ENCODE measurements around the gene MRPS9.

MRPS9 gene

GRCh38 chr2:105140240-105140568 lies 102.3 kb downstream of the MRPS9 start:
- Histone ChIP-seq H3K79me2 (ENCODE audit: low read length) (no peaks in the 10 kb centered on the region), H2AFZ (ENCODE audit: low read depth, low read length) (no peak overlapping the region), H3K27me3 (ENCODE audit: low read depth, low read length) (peaks cover 19% of the 10 kb centered on the region), H4K20me1 (ENCODE audit: insufficient read depth, low read length) (no peaks in the 10 kb centered on the region), H3K4me1 (ENCODE audit: low read length) (peaks cover 16% of the 10 kb centered on the region), H3K27ac (ENCODE audit: low read length) (no peak overlapping the region), H3K4me2 (ENCODE audit: low read length) (no peak overlapping the region), H3K4me3 (ENCODE audit: low read length) (no peak overlapping the region), H3K9ac (ENCODE audit: low read length) (no peak overlapping the region), H3K9me3 (ENCODE audit: insufficient read depth, low read length) (no peaks in the 10 kb centered on the region), H3K36me3 (replicated peaks; ENCODE audit: low read depth, low read length) (no peaks in the 10 kb centered on the region)
- TF ChIP-seq, protein P1, sequence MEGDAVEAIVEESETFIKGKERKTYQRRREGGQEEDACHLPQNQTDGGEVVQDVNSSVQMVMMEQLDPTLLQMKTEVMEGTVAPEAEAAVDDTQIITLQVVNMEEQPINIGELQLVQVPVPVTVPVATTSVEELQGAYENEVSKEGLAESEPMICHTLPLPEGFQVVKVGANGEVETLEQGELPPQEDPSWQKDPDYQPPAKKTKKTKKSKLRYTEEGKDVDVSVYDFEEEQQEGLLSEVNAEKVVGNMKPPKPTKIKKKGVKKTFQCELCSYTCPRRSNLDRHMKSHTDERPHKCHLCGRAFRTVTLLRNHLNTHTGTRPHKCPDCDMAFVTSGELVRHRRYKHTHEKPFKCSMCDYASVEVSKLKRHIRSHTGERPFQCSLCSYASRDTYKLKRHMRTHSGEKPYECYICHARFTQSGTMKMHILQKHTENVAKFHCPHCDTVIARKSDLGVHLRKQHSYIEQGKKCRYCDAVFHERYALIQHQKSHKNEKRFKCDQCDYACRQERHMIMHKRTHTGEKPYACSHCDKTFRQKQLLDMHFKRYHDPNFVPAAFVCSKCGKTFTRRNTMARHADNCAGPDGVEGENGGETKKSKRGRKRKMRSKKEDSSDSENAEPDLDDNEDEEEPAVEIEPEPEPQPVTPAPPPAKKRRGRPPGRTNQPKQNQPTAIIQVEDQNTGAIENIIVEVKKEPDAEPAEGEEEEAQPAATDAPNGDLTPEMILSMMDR (IDR thresholded peaks at IDR 0.05; ENCODE audit: low read depth, low read length), result no peak
- TF ChIP-seq EZH2phosphoT487 (IDR thresholded peaks at IDR 0.05; ENCODE audit: low read depth), result no peak

DNA sequence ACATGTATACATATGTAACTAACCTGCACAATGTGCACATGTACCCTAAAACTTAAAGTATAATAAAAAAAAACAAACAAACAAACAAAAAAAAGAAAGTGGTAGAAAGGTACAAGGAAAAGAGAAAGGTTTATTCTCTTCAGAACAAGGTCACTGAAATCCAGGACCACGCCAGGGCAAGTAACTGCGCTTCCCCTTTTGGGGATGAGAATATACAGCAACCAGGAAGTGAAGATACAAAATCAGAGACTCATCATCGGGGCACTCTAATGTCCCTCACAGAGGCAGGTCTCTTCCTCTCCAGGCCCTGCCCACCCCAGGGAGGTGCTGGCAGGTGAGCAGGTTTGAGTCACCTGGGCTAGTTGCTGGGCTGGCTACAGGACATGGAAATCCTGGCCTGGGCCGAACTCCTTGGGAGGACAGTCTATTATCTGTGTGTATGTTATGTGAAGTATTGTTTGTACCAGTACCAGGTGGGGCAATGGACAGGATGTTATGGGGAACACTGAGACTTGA lies 103.3 kb downstream of the MRPS9 start:
- Histone ChIP-seq H3K4me2 (ENCODE audit: low read length) (no peak overlapping the region), H3K9ac (ENCODE audit: low read length) (no peak overlapping the region), H3K36me3 (replicated peaks; ENCODE audit: low read depth, low read length) (no peaks in the 10 kb centered on the region), H4K20me1 (ENCODE audit: insufficient read depth, low read length) (no peaks in the 10 kb centered on the region), H3K27me3 (ENCODE audit: low read depth, low read length) (peaks cover 14% of the 10 kb centered on the region; the same call in 1 of the 2 replicates), H2AFZ (ENCODE audit: low read depth, low read length) (no peak overlapping the region), H3K27ac (ENCODE audit: low read length) (no peak overlapping the region), H3K4me3 (ENCODE audit: low read length) (no peak overlapping the region), H3K9me3 (ENCODE audit: insufficient read depth, low read length) (no peaks in the 10 kb centered on the region), H3K79me2 (ENCODE audit: low read length) (no peaks in the 10 kb centered on the region), H3K4me1 (ENCODE audit: low read length) (peaks cover 24% of the 10 kb centered on the region)
- no peak for TF ChIP-seq EZH2phosphoT487 (IDR thresholded peaks at IDR 0.05; ENCODE audit: low read depth)
- TF ChIP-seq, protein P1 (IDR thresholded peaks at IDR 0.05; ENCODE audit: low read depth, low read length), result no peak

DNA sequence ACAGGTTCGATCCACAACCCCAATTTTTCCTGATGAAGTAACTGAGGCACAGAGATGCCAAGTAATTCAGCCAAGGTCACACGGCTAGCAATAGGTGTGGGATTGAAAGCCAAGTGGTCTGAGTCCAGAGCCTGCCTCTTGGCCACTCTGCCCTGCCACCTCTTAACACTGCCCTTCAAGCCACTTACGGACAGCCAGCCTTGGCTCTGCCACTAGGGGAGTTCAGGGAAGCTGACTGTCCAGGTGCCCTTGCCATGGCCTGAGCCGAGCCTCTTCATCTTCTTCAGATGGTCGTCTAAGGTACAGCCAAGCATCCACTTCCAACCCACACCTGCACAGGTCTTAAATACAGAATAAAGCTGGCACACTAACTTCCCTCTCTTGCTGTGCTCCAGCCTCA lies 104.4 kb downstream of the MRPS9 start:
- no peak overlapping the region for H3K9ac ChIP-seq (ENCODE audit: low read length)
- no peaks in the 10 kb centered on the region for H3K9me3 ChIP-seq (ENCODE audit: insufficient read depth, low read length)
- no peak overlapping the region for H3K4me2 ChIP-seq (ENCODE audit: low read length)
- H4K20me1 ChIP-seq (ENCODE audit: insufficient read depth, low read length), result no peaks in the 10 kb centered on the region
- H3K27me3 ChIP-seq (ENCODE audit: low read depth, low read length), result peaks cover 14% of the 10 kb centered on the region; the same call in 1 of the 2 replicates
- no peak overlapping the region for H3K27ac ChIP-seq (ENCODE audit: low read length)
- peaks cover 24% of the 10 kb centered on the region for H3K4me1 ChIP-seq (ENCODE audit: low read length)
- H3K4me3 ChIP-seq (ENCODE audit: low read length), result no peak overlapping the region
- H3K79me2 ChIP-seq (ENCODE audit: low read length), result no peaks in the 10 kb centered on the region
- no peak overlapping the region for H2AFZ ChIP-seq (ENCODE audit: low read depth, low read length)
- TF ChIP-seq, protein P1 (IDR thresholded peaks at IDR 0.05; ENCODE audit: low read depth, low read length), result no peak
- TF ChIP-seq EZH2phosphoT487 (IDR thresholded peaks at IDR 0.05; ENCODE audit: low read depth), result no peak
- no peaks in the 10 kb centered on the region for H3K36me3 ChIP-seq (replicated peaks; ENCODE audit: low read depth, low read length)

DNA sequence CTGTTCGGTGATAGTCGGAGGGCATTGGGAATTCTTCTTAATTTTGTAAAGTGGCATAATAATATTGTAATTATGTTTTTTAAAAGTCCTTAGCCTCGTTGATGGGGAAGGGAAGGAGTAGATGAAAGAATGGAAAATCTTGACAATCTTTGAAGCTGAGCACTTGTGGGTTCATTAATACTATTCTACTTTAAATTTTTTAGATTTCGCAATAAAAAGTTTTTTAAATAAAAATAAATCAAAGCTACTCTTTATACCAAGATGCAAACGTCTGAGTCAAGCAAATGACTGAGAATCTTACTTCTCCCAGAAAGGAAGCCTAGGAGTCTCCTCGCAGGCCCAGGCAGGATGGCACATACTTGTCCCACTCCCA lies 105.2 kb downstream of the MRPS9 start:
- Histone ChIP-seq H3K9ac (ENCODE audit: low read length) (peak overlapping the region; percentile 38; the same call in 1 of the 2 replicates), H3K4me1 (ENCODE audit: low read length) (peaks cover 24% of the 10 kb centered on the region), H4K20me1 (ENCODE audit: insufficient read depth, low read length) (no peaks in the 10 kb centered on the region), H3K27ac (ENCODE audit: low read length) (no peak overlapping the region), H2AFZ (ENCODE audit: low read depth, low read length) (no peak overlapping the region; the same call in 1 of the 2 replicates), H3K4me3 (ENCODE audit: low read length) (peak overlapping the region; percentile 79), H3K9me3 (ENCODE audit: insufficient read depth, low read length) (no peaks in the 10 kb centered on the region), H3K79me2 (ENCODE audit: low read length) (no peaks in the 10 kb centered on the region), H3K27me3 (ENCODE audit: low read depth, low read length) (peaks cover 21% of the 10 kb centered on the region; the same call in 1 of the 2 replicates), H3K36me3 (replicated peaks; ENCODE audit: low read depth, low read length) (no peaks in the 10 kb centered on the region), H3K4me2 (ENCODE audit: low read length) (peak overlapping the region; percentile 92)
- TF ChIP-seq, protein P1 (IDR thresholded peaks at IDR 0.05; ENCODE audit: low read depth, low read length), result no peak
- TF ChIP-seq EZH2phosphoT487 (IDR thresholded peaks at IDR 0.05; ENCODE audit: low read depth), result no peak

Data from OCI-LY3 (cell line).